ENCODE measurements around the gene PLEKHD1.

DNA sequence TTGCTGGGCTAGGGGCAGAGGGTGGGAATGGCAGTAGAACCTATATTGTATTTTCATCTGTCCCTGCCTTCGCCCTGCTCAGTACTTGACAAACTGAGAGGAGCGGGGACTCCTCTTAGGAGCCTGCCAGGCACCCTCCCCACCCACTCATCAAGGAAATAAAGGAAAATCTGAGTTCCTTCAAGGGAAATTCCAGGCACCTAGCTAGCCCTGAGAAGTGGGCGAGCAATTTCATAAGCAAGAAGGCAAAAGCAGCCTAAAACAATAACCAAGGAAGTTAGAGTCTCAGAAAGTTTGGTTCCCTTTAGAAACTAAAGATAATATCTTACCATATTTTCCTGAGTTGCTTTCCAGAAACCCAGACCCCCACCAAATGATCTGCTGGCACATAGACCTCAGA is 10.6 kb upstream of the PLEKHD1 start:
- TF ChIP-seq, protein P1, sequence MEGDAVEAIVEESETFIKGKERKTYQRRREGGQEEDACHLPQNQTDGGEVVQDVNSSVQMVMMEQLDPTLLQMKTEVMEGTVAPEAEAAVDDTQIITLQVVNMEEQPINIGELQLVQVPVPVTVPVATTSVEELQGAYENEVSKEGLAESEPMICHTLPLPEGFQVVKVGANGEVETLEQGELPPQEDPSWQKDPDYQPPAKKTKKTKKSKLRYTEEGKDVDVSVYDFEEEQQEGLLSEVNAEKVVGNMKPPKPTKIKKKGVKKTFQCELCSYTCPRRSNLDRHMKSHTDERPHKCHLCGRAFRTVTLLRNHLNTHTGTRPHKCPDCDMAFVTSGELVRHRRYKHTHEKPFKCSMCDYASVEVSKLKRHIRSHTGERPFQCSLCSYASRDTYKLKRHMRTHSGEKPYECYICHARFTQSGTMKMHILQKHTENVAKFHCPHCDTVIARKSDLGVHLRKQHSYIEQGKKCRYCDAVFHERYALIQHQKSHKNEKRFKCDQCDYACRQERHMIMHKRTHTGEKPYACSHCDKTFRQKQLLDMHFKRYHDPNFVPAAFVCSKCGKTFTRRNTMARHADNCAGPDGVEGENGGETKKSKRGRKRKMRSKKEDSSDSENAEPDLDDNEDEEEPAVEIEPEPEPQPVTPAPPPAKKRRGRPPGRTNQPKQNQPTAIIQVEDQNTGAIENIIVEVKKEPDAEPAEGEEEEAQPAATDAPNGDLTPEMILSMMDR (conservative IDR thresholded peaks at IDR 0.05 in 1 of 2, IDR thresholded peaks at IDR 0.05 in 1 of 2; ENCODE audit: low read depth in 1 of 2, low read length in 2 of 2), result no peak
- TF ChIP-seq EZH2 (IDR thresholded peaks at IDR 0.05; ENCODE audit: low read length, missing control alignments), result no peak

Data from fibroblast of lung (primary cell).